GM23338 (cell line): Measurements from ENCODE around the gene NTM.

Experiments used
- EZH2phosphoT487 ChIP-seq: fragments of 200-600 bp; sonication (generic); IDR thresholded peaks from one replicate; pipeline ENCODE4 v1.8.1; 2018; ENCODE audit warnings: antibody characterized with exemption; ENCODE audit not compliant: unreplicated experiment
- TF ChIP-seq, protein P1 (sequence below), 2 experiments: fragments of 200-600 bp in 1 of 2; sonication (generic) in 1 of 2; conservative IDR thresholded peaks; 2 replicates each; pipeline versions ENCODE4 v1.5.1 to v1.6.1; 2016 to 2017; ENCODE audit warnings: antibody characterized with exemption in 2 of 2, low read depth in 2 of 2, mild to moderate bottlenecking in 2 of 2, moderate library complexity in 1 of 2

DNA sequence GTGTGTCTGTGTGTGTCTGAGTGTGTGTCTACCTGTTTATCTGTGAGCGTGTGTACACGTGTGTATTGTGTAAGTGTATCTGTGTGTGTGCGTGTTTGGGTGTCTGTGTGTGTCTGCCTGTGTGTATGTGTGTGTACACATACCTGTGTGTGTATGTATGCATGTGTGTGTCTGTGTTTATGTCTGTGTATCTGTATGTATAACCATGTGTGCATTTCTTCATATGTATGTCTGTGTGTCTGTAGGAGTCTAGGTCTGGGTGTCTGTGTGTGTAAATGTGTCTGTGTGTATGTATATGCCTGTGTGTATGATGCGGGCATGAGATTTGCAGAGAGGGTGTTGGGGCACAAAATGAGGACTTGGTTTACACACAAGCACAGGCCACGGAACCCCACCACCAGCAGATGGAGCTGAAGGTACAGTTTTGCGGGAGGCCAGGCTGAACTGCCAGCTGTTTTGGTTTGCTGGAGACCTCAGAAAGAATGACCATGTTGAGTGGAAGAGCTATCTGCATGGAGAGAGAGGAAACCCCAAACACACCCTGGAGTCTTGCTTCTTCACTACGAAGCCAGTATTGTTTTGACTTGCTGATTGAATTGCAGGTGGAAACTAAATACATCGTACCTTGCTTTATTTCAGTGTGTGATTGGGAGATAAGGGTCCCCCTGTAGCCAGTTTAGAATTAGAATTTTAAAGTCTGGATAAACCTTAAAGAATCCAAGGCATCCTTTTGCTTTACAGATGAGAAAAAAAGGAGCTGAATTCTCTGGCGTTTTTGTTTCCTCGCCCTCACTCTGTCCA, 497.2 kb downstream of the NTM start:
- TF ChIP-seq, protein P1, sequence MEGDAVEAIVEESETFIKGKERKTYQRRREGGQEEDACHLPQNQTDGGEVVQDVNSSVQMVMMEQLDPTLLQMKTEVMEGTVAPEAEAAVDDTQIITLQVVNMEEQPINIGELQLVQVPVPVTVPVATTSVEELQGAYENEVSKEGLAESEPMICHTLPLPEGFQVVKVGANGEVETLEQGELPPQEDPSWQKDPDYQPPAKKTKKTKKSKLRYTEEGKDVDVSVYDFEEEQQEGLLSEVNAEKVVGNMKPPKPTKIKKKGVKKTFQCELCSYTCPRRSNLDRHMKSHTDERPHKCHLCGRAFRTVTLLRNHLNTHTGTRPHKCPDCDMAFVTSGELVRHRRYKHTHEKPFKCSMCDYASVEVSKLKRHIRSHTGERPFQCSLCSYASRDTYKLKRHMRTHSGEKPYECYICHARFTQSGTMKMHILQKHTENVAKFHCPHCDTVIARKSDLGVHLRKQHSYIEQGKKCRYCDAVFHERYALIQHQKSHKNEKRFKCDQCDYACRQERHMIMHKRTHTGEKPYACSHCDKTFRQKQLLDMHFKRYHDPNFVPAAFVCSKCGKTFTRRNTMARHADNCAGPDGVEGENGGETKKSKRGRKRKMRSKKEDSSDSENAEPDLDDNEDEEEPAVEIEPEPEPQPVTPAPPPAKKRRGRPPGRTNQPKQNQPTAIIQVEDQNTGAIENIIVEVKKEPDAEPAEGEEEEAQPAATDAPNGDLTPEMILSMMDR (conservative IDR thresholded peaks at IDR 0.05; ENCODE audit: low read depth in 2 of 2), result peak; percentile 85 to 95
- no peak for TF ChIP-seq EZH2phosphoT487
